Ovary (tissue), 3 donors: ENCODE data around the gene APBB2.

Experiments used
- EP300 ChIP-seq: sonication (generic); formaldehyde crosslinking; IDR thresholded peaks from one replicate; pipeline ENCODE4 v1.6.1; 2017; ENCODE audit warnings: antibody characterized with exemption
- POLR2A ChIP-seq: fragments of 450-650 bp; IDR thresholded peaks from one replicate; pipeline ENCODE4 v1.6.1; 2017; ENCODE audit warnings: antibody characterized with exemption, mild to moderate bottlenecking, moderate library complexity
- TF ChIP-seq, protein P1 (sequence below), 3 donors: fragments of 450-650 bp in 2 of 3; fragments of 200-600 bp in 1 of 3; IDR thresholded peaks; one replicate each; pipeline versions ENCODE4 v1.5.1 to v1.8.0; 2016 to 2022; ENCODE audit warnings: antibody characterized with exemption in 3 of 3, mild to moderate bottlenecking in 1 of 3
- donor health status: DM: no; HTN: no; CAD: no.

DNA sequence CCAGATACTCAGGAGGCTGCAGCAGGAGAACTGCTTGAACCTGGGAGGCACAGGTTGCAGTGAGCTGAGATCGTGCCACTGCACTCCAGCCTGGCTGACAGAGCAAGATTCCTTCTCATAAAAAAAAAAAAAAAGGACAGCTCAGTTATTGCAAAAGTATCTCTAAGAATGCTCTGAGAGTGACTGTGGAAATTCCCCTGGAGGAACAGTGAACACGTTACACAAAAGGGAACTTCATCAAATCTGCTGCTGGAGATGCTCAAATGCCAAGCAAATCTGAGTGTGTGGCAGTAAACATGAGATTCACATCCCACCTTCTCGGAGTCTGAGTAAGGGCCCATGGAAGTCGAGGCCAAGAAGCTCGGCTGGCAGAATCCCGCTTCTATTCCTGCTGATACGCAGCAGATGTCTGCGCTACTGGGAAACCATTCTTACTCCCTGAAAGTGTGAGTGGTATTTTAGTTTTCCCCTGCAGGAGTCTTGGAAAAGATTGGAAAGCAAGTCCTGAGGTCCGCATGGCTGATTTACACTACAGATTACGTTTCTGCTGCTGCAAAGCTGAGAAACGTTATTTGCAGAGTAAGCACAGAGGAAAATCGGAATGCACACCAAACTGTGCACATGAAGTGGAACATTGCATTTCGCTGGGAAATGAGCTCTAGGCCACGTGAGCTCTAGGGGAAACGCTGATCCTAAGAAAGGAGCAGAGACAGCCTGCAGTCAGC, 301.7 kb downstream of the APBB2 start:
- TF ChIP-seq, protein P1, sequence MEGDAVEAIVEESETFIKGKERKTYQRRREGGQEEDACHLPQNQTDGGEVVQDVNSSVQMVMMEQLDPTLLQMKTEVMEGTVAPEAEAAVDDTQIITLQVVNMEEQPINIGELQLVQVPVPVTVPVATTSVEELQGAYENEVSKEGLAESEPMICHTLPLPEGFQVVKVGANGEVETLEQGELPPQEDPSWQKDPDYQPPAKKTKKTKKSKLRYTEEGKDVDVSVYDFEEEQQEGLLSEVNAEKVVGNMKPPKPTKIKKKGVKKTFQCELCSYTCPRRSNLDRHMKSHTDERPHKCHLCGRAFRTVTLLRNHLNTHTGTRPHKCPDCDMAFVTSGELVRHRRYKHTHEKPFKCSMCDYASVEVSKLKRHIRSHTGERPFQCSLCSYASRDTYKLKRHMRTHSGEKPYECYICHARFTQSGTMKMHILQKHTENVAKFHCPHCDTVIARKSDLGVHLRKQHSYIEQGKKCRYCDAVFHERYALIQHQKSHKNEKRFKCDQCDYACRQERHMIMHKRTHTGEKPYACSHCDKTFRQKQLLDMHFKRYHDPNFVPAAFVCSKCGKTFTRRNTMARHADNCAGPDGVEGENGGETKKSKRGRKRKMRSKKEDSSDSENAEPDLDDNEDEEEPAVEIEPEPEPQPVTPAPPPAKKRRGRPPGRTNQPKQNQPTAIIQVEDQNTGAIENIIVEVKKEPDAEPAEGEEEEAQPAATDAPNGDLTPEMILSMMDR (IDR thresholded peaks at IDR 0.05): no peak
- TF ChIP-seq EP300: no peak
- no peak for TF ChIP-seq POLR2A
